SU-DHL-6 (cell line): ENCODE data around the gene ATCAY.
"Not testable (repeated sequence)": the region's sequence is repeated elsewhere in the genome, so short reads cannot be mapped to it uniquely, and the experiment has no call there.

ENCODE experiments used
- CTCF ChIP-seq: fragments of 200-600 bp; sonication (generic); IDR thresholded peaks from one replicate; pipeline ENCODE4 v1.5.1; 2017; ENCODE audit warnings: antibody characterized with exemption, mild to moderate bottlenecking, low read length, moderate library complexity; ENCODE audit not compliant: insufficient read depth, poor library complexity, severe bottlenecking
- EZH2phosphoT487 ChIP-seq: fragments of 200-600 bp; sonication (generic), shearing (Covaris generic); conservative IDR thresholded peaks from 2 replicates; pipeline ENCODE4 v1.6.1; 2018; ENCODE audit warnings: mild to moderate bottlenecking, antibody characterized with exemption, low read length, moderate library complexity, mixed read lengths

GRCh38 chr19:3947316-3947933 lies 66.9 kb downstream of the ATCAY start:
- TF ChIP-seq CTCF, EZH2phosphoT487: not testable (repeated sequence)
